ENCODE results near the gene MFSD2A. TPM values are rescaled to one million over a fixed set of nuclear protein-coding genes. Genes with fewer than 3 reads are reported as not detected.

MFSD2A gene
- total and polyA plus RNA-seq, 10 of the 15 experiments (the other 5 are each of a cell fraction or from before 2014, with no cell fraction given): 0.84 to 30.1 (median 15.2) TPM

DNA sequence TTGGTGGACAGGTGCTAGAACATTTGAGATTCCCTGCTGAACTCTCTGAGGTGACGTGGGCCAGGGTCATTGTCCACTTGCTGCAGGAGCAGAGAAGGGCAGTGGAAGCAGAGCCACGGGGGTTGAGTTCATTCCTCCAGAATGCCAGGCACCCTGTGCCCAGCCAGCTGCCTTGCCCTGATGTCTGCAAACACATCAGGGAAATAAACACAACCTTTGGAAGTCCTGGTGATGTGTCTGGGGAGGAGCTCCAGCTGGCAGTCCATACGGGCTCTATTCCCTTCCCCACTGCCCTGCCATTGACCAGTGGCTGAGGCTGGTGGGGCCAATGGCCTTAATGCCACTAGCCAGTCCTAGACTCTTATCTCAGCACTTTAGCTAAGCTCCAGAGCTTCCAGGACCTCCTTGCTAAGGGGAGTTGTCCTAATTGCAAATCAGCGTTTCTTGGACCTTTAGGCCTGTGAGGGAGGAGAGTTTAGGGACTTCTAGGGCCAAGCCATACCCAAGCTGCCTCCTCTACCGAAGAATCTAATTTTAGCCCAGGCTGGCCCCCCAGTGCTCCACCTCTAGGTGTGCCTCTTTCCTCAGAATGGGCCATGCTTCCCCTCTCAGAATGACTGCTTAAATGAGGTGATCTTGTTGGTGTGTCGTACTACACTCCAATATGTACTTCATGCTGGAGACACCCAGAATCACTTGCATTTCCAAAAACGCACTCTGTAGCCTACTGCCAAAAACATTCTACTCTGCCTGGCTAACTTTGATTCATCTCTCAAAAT lies 25.9 kb upstream of the MFSD2A start:
- Histone ChIP-seq H3K4me2 (ENCODE audit: control insufficient read depth, insufficient read depth) (no peak overlapping the region), H3K9me3 (replicated peaks; ENCODE audit: control insufficient read depth, insufficient read depth, low read length) (no peaks in the 10 kb centered on the region), H3K79me2 (ENCODE audit: control insufficient read depth, insufficient read depth, low read length) (no peaks in the 10 kb centered on the region), H3K4me3 (no peak overlapping the region), H3K36me3 (ENCODE audit: control insufficient read depth in 2 of 2, insufficient read depth in 2 of 2, low read length in 1 of 2) (no peaks in the 10 kb centered on the region), H2AFZ (ENCODE audit: control insufficient read depth, low read depth, low read length) (no peak overlapping the region), H4K20me1 (ENCODE audit: control insufficient read depth, insufficient read depth) (no peaks in the 10 kb centered on the region), H3K4me1 (ENCODE audit: control insufficient read depth, insufficient read depth, low read length) (no peaks in the 10 kb centered on the region), H3K27me3 (replicated peaks in 1 of 2; ENCODE audit: control insufficient read depth in 2 of 2, insufficient read depth in 2 of 2, low read length in 1 of 2) (no peaks in the 10 kb centered on the region), H3K27ac (ENCODE audit: control insufficient read depth, insufficient read depth) (no peak overlapping the region), H3K9ac (ENCODE audit: control insufficient read depth, insufficient read depth, low read length) (no peak overlapping the region)
- in situ Hi-C loops (cut with MboI) (no loop called here), intact Hi-C loops (cut with micrococcal nuclease; ENCODE audit: unreplicated experiment) (no loop called here)
- ATAC-seq (no peak), FAIRE-seq (no peak), DNase-seq (ENCODE audit: low read depth, low spot score) (no peak)
- POLR2A ChIA-PET: interaction anchor here (0.6 to 0.7 kb wide), 2 partner anchors 9 to 102 kb away, joined by 3 read pairs; no protein-coding TSS in a partner anchor
- SMC1A ChIA-PET (ENCODE audit: uncharacterized antibody, unreplicated experiment): interaction anchor here (0.6 to 2.0 kb wide), 5 partner anchors 9 to 103 kb away, joined by 3 to 5 read pairs (median 3); no protein-coding TSS in a partner anchor
- WGBS (ENCODE audit: insufficient coverage, insufficient replicate concordance, low lambda C conversion rate, missing lambda C conversion rate): 16% methylated on average over 7 of the region's 7 CpGs
- no TSS peak for BruUV-seq (replicated peaks)
- CTCF ChIA-PET: interaction anchor here (0.6 to 3.1 kb wide), 5 partner anchors 11 to 103 kb away, joined by 3 to 11 read pairs (median 5); no protein-coding TSS in a partner anchor
- RAD21 ChIA-PET (ENCODE audit: unreplicated experiment): interaction anchor here (1.1 kb wide), 1 partner anchor 9 kb away, joined by 3 read pairs; no protein-coding TSS in a partner anchor
- no peak for TF ChIP-seq ETV6 (conservative IDR thresholded peaks at IDR 0.05 in 1 of 2, IDR thresholded peaks at IDR 0.05 in 1 of 2; ENCODE audit: borderline replicate concordance in 1 of 2, low read depth in 1 of 2)
- no peak for TF ChIP-seq JUNB (IDR thresholded peaks at IDR 0.05)
- no peak for TF ChIP-seq NBN (IDR thresholded peaks at IDR 0.05)
- no peak for TF ChIP-seq NR2C1 (IDR thresholded peaks at IDR 0.05)
- TF ChIP-seq, protein P1, sequence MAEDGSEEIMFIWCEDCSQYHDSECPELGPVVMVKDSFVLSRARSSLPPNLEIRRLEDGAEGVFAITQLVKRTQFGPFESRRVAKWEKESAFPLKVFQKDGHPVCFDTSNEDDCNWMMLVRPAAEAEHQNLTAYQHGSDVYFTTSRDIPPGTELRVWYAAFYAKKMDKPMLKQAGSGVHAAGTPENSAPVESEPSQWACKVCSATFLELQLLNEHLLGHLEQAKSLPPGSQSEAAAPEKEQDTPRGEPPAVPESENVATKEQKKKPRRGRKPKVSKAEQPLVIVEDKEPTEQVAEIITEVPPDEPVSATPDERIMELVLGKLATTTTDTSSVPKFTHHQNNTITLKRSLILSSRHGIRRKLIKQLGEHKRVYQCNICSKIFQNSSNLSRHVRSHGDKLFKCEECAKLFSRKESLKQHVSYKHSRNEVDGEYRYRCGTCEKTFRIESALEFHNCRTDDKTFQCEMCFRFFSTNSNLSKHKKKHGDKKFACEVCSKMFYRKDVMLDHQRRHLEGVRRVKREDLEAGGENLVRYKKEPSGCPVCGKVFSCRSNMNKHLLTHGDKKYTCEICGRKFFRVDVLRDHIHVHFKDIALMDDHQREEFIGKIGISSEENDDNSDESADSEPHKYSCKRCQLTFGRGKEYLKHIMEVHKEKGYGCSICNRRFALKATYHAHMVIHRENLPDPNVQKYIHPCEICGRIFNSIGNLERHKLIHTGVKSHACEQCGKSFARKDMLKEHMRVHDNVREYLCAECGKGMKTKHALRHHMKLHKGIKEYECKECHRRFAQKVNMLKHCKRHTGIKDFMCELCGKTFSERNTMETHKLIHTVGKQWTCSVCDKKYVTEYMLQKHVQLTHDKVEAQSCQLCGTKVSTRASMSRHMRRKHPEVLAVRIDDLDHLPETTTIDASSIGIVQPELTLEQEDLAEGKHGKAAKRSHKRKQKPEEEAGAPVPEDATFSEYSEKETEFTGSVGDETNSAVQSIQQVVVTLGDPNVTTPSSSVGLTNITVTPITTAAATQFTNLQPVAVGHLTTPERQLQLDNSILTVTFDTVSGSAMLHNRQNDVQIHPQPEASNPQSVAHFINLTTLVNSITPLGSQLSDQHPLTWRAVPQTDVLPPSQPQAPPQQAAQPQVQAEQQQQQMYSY (CRISPR knock-in tag; IDR thresholded peaks at IDR 0.05): no peak
- no peak for TF ChIP-seq RAD51 (IDR thresholded peaks at IDR 0.05)
- TF ChIP-seq, protein P2, sequence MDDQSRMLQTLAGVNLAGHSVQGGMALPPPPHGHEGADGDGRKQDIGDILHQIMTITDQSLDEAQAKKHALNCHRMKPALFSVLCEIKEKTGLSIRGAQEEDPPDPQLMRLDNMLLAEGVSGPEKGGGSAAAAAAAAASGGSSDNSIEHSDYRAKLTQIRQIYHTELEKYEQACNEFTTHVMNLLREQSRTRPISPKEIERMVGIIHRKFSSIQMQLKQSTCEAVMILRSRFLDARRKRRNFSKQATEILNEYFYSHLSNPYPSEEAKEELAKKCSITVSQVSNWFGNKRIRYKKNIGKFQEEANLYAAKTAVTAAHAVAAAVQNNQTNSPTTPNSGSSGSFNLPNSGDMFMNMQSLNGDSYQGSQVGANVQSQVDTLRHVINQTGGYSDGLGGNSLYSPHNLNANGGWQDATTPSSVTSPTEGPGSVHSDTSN (IDR thresholded peaks at IDR 0.05; ENCODE audit: insufficient replicate concordance, low read depth, low read length): no peak
- no peak for TF ChIP-seq RUNX3 (IDR thresholded peaks at IDR 0.05; ENCODE audit: low read length)
- no peak for TF ChIP-seq SMC3 (IDR thresholded peaks at IDR 0.05; ENCODE audit: borderline replicate concordance, low read length)
- no peak for TF ChIP-seq ZNF24 (IDR thresholded peaks at IDR 0.05)
- no peak for TF ChIP-seq HDGF (IDR thresholded peaks at IDR 0.05)
- no peak for TF ChIP-seq TBL1XR1 (IDR thresholded peaks at IDR 0.05; ENCODE audit: low read depth, low read length)
- no peak for TF ChIP-seq KDM1A (IDR thresholded peaks at IDR 0.05; ENCODE audit: borderline replicate concordance)
- TF ChIP-seq, protein P3, sequence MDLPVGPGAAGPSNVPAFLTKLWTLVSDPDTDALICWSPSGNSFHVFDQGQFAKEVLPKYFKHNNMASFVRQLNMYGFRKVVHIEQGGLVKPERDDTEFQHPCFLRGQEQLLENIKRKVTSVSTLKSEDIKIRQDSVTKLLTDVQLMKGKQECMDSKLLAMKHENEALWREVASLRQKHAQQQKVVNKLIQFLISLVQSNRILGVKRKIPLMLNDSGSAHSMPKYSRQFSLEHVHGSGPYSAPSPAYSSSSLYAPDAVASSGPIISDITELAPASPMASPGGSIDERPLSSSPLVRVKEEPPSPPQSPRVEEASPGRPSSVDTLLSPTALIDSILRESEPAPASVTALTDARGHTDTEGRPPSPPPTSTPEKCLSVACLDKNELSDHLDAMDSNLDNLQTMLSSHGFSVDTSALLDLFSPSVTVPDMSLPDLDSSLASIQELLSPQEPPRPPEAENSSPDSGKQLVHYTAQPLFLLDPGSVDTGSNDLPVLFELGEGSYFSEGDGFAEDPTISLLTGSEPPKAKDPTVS (IDR thresholded peaks at IDR 0.05; ENCODE audit: low read depth, low read length): no peak
- no peak for TF ChIP-seq HCFC1 (IDR thresholded peaks at IDR 0.05; ENCODE audit: low read length)
- TF ChIP-seq SPI1 (IDR thresholded peaks at IDR 0.05; ENCODE audit: borderline replicate concordance, insufficient read depth, low read depth, low read length): no peak
- no peak for TF ChIP-seq CEBPB (IDR thresholded peaks at IDR 0.05; ENCODE audit: borderline replicate concordance in 1 of 2, low read depth in 2 of 2, low read length in 2 of 2)

Data from GM12878 (cell line).